ENCODE results near the gene LCP2.

The LCP2 gene

GRCh38 chr5:170226129-170226615 is 71.4 kb downstream of the LCP2 start:
- H3K4me3 Mint-ChIP-seq, result no peak overlapping the region
- no peaks in the 10 kb centered on the region for H3K9me3 Mint-ChIP-seq
- H3K4me1 Mint-ChIP-seq, result peaks cover 63% of the 10 kb centered on the region

GRCh38 chr5:170225326-170226128 is 72.0 kb downstream of the LCP2 start:
- H3K27ac Mint-ChIP-seq, result peak overlapping the region; percentile 86
- H3K36me3 Mint-ChIP-seq (ENCODE audit: low read depth), result no peaks in the 10 kb centered on the region
- H3K27me3 Mint-ChIP-seq (ENCODE audit: low read depth, poor library complexity), result peaks cover 8% of the 10 kb centered on the region
- H3K4me3 Mint-ChIP-seq, result peak overlapping the region; percentile 33
- H3K9me3 Mint-ChIP-seq, result no peaks in the 10 kb centered on the region
- TF ChIP-seq CTCF (IDR thresholded peaks at IDR 0.05), result peak; percentile 83
- DNase-seq, result peak; percentile 79
- peaks cover 69% of the 10 kb centered on the region for H3K4me1 Mint-ChIP-seq

More at GRCh38 chr5:170226129-170226615, 71.4 kb downstream of the LCP2 start:
- Mint-ChIP-seq H3K27ac (no peak overlapping the region), H3K27me3 (ENCODE audit: low read depth, poor library complexity) (peaks cover 8% of the 10 kb centered on the region), H3K36me3 (ENCODE audit: low read depth) (no peaks in the 10 kb centered on the region)
- TF ChIP-seq CTCF (IDR thresholded peaks at IDR 0.05), result no peak
- no peak for DNase-seq

- Mint-ChIP-seq H3K9me3 (no peaks in the 10 kb centered on the region), H3K4me1 (peaks cover 79% of the 10 kb centered on the region), H3K27me3 (ENCODE audit: low read depth, poor library complexity) (peaks cover 3% of the 10 kb centered on the region), H3K36me3 (ENCODE audit: low read depth) (no peaks in the 10 kb centered on the region), H3K4me3 (no peak overlapping the region), H3K27ac (peak overlapping the region; percentile 31)
- DNase-seq, result no peak
- TF ChIP-seq CTCF (IDR thresholded peaks at IDR 0.05), result no peak
Observed at GRCh38 chr5:170223906-170224305, 73.7 kb downstream of the LCP2 start.

GRCh38 chr5:170223360-170223759 is 74.2 kb downstream of the LCP2 start:
- Mint-ChIP-seq H3K27ac (peak overlapping the region; percentile 44), H3K4me3 (no peak overlapping the region), H3K4me1 (peaks cover 75% of the 10 kb centered on the region), H3K36me3 (ENCODE audit: low read depth) (no peaks in the 10 kb centered on the region), H3K9me3 (no peaks in the 10 kb centered on the region), H3K27me3 (ENCODE audit: low read depth, poor library complexity) (no peaks in the 10 kb centered on the region)
- no peak for TF ChIP-seq CTCF (IDR thresholded peaks at IDR 0.05)
- no peak for DNase-seq

- Mint-ChIP-seq H3K27ac (no peak overlapping the region), H3K36me3 (ENCODE audit: low read depth) (no peaks in the 10 kb centered on the region), H3K9me3 (no peaks in the 10 kb centered on the region), H3K4me1 (peaks cover 65% of the 10 kb centered on the region), H3K4me3 (no peak overlapping the region), H3K27me3 (ENCODE audit: low read depth, poor library complexity) (no peaks in the 10 kb centered on the region)
- TF ChIP-seq CTCF (IDR thresholded peaks at IDR 0.05), result peak; percentile 12
- DNase-seq, result no peak
Observed at GRCh38 chr5:170221327-170221741, 76.2 kb downstream of the LCP2 start.

GRCh38 chr5:170220191-170220590 is 77.4 kb downstream of the LCP2 start:
- no peak for DNase-seq
- Mint-ChIP-seq H3K4me1 (peaks cover 58% of the 10 kb centered on the region), H3K4me3 (no peak overlapping the region), H3K27ac (no peak overlapping the region), H3K27me3 (ENCODE audit: low read depth, poor library complexity) (no peaks in the 10 kb centered on the region), H3K9me3 (no peaks in the 10 kb centered on the region), H3K36me3 (ENCODE audit: low read depth) (no peaks in the 10 kb centered on the region)
- no peak for TF ChIP-seq CTCF (IDR thresholded peaks at IDR 0.05)
